ENCODE data around the gene AFAP1. TPM values are rescaled to one million over a fixed set of nuclear protein-coding genes. Genes with fewer than 3 reads are reported as not detected.
"Not testable (repeated sequence)": the region's sequence is repeated elsewhere in the genome, so short reads cannot be mapped to it uniquely, and the experiment has no call there.

Gene AFAP1
- polyA plus RNA-seq, 10 donors = 31.0 to 46.2 (median 34.6) TPM

DNA sequence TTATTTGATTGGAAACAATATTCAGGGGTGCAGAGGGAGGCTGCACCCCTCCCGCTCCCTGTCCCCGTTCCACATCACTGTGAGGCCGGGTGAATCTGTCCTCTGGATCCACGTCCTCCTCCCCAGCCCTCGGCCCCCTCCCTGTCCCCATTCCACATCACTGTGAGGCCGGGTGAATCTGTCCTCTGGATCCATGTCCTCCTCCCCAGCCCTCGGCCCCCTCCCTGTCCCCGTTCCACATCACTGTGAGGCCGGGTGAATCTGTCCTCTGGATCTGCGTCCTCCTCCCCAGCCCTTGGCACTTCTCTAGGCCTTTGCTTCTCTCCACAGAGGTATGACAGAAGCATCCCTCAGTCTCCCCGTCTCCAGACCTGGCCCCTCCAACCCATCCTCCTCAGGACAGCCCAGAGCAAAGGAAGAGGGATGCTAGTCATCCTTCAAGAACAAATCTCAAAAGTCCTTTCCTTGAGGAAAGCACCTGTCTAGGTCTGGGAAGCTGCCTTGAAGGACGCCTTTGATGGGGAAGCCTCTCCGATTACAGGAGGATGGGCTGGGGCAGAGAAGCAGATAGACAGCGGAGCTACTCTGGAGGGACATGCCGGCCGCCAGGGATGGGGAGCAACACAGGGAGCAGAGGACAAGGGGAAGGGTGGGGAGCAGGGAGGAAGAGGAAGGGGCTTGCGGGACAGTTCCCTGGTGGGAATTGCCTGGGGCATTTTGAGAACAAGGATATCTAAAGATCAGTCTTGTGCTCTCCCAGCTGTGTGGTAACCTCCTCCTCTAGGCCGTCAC lies 10.8 kb upstream of the AFAP1 start:
- DNase-seq = no peak

- no peak for DNase-seq
These were observed 10.1 kb upstream of the AFAP1 start for GRCh38 chr4:7949759-7950158.

- no peak for DNase-seq
These were observed 8.3 kb upstream of the AFAP1 start for GRCh38 chr4:7947927-7948326.

GRCh38 chr4:7945709-7946380 lies 6.2 kb upstream of the AFAP1 start:
- DNase-seq = peak in 1 of 3 donors; percentile 70

DNA sequence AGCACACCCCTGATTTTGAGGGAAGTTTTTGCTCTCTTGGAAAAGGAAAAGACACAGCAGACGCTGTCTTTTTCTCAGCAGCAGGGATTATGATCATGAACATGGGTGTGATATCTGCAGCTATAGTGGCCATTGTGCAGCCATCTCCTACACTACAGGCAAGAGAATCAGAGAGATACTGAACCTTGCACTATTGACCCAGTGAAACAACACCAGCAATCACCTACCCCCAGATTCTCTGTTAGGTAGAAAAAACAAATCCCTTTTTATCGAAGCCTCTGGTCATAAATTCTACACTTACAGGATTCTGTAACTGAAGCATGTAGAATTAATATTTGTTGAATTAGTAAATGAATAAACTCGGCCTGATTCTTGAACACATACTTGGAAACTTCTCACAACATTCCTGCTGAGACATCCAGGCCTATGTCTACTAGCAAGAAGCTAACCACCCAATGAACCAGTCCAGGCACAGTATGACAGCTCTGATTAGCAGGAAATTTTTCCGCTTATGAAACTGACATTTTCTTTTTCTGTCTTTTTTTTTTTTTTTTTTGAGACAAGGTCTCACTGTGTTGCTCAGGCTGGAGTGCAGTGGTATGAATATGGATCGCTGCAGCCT lies 5.0 kb upstream of the AFAP1 start:
- DNase-seq = peak in 1 of 3 donors; percentile 2

- DNase-seq = not testable (repeated sequence)
These were observed 4.0 kb upstream of the AFAP1 start for GRCh38 chr4:7943688-7944087.

DNA sequence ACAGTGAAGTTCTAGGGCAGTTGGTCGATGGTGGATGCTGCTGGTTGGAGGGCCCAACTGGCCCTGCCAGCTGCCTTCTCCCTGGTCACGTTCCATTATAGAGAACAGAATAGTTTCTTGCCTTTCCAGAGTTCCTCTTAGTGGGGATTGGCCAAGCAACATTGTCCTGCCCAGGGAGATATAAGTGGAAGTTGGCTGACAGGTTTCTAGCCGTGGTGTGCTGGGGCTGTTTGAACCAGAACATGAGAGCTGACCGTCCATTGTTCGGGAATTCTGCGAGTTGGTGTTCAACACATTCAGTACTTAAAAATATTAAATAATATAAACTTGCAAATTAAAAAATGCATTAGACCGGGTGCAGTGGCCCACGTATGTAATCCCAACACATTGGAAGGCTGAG lies 3.5 kb upstream of the AFAP1 start:
- no peak for DNase-seq

DNA sequence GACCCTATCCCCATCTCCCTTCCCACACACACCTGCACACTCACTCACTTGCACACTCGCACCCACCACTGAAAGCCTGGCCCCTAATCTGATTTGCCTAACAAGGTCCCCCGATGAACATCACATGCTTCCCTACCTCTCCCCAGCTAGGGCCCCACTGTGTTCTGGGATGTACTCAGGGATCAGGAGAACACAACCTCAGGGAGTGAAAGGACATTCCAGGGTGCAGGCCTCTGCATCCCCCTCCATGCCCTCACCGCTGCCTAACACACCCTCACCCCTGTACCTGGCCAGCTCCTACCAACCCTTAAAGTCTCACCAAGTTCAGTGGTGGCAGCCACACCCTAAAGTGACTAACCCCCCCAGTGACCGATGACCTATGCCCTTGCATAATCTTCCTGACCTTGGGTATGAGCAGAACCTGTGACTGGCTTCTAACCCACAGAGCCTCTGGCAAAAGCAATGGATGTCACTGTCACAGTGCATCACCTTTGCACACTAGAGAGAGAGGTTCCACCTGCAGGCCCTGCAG lies 2.4 kb upstream of the AFAP1 start:
- DNase-seq = no peak

DNA sequence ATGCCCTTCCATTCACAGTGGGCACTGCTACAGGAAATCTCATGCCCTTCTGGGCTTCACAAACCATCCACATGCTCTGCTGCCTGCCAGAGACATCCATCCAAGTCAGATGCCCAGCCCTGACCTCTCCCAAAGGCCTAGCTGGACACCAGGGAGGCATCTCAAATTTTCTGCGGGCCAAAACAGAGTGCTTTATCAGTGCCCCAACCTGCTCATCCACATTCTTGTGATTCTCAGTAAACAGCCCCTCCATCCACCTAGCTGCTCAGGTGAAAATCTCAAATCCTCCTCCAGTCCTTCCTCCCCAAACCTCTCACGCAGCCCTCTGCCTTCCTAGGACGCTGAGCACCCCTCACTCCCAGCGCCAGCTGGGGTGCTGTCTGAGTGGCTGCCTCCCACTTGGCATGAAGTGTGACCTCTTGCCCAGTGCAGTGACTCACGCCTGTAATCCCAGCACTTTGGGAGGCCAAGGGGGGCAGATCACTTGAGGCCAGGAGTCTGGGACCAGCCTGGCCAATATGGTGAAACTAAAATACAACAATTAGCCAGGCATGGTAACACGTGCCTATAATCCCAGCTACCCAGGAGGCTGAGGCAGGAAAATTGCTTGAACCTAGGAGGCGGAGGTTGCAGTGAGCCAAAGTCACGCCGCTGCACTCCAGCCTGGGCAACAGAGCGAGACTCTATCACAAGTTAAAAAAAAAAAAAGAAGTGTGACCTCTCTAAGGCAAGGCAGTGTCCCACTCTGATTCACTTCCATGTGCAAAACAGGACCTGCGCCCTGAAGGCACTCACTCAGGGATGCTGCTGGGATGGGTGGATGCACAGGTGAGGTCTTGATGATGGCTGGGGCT lies 1.7 kb upstream of the AFAP1 start:
- no peak for DNase-seq

DNA sequence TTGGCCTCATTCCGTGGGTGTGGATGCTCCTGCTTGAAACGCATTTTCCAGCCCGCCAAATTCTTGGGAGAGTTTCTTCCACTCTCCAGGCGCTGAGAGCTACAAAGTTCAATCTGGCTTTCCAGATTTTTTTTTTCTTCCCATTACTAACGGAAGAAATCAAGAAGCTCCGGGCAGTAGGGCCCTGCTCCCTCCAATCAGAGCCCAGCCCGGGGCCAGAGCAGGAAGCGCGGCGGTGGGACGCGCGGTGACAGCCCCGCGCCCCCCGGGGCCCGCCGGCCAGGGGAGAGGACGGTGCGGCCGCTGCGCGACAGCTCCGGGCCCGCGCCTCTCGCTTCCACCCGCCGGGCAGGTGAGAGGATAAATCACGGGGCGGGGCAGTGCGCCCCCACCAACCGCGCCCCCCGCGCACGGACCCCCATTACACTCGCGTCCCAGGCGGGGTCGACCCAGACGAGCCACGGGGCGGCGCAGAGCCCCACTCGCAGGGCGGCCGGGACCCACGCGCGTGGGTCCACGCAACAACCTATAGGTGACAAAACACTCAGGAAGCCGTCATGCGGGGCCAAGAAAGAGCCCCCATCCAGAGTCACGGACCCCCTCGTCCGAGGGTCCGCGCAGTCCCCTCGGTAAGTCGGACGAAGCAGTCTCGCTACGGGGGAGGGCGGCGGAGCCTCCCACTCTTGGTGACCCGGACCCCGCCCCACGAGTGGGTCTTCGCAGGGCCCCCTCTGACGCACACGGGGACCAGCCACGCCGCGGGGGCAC lies 868 bp downstream of the AFAP1 start:
- DNase-seq = peak; percentile 33 to 67 (median 55)

- DNase-seq = peak in 2 of 3 donors; percentile 27 to 84
These were observed 1.4 kb downstream of the AFAP1 start for GRCh38 chr4:7938266-7938608.

GRCh38 chr4:7937006-7937405 lies 2.7 kb downstream of the AFAP1 start:
- DNase-seq = no peak

- DNase-seq = no peak
These were observed 5.8 kb downstream of the AFAP1 start for GRCh38 chr4:7933651-7934510.

DNA sequence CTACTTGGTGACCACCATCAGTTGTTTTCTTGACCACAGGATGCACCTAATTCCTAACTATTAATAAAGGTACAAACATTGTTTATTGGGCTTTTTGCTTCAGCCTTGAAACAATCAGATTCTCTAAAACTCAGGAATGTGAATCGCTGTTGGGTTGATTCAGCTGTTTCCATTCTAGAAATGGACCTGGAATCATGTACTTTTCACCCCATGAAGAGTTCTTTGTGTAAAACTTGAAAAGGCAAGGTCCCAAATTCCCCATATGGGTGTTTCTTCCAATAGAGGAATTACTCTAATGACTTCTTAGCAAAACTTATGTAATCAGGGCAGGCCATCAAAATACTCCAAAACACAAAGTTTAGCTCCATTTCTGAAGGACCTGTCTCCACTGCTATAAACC lies 7.4 kb downstream of the AFAP1 start:
- peak in 1 of 3 donors; percentile 54 for DNase-seq

- peak in 2 of 3 donors; percentile 53 to 72 for DNase-seq
These were observed 10.3 kb downstream of the AFAP1 start for GRCh38 chr4:7929118-7929951.

GRCh38 chr4:7928711-7929110 lies 10.9 kb downstream of the AFAP1 start:
- DNase-seq = no peak

- DNase-seq = no peak
These were observed 12.8 kb downstream of the AFAP1 start for GRCh38 chr4:7926822-7927221.

- no peak for DNase-seq
These were observed 15.1 kb downstream of the AFAP1 start for GRCh38 chr4:7924570-7924969.

- no peak for DNase-seq
These were observed 15.5 kb downstream of the AFAP1 start for GRCh38 chr4:7924163-7924562.

All from muscle of back (tissue), 11 donors.